PC-3 (cell line): ENCODE data around the gene CALB2. TPM values are rescaled to one million over a fixed set of nuclear protein-coding genes. Genes with fewer than 3 reads are reported as not detected.

Experiments
- ATAC-seq: fragments of 200-7000 bp; cut with Tn5 transposase; 2 replicates; pipeline ENCODE4 v1.9.1; 2020; ENCODE audit warnings: mild to moderate bottlenecking, moderate library complexity
- BruUV-seq: library from RNA; stranded (reverse); fragments of 400-500 nt; replicated peaks from 2 replicates; lab custom pipeline; 2021; lab: Mats Ljungman, UMichigan
- CTCF ChIA-PET: fragments of 300-600 bp; sonication (Branson Sonifier 250); formaldehyde crosslinking; loops from one replicate; lab custom pipeline; 2022; ENCODE audit warnings: antibody characterized with exemption; lab: Charles Lee
- POLR2A ChIA-PET: fragments of 300-600 bp; sonication (Branson Sonifier 250); formaldehyde crosslinking; loops from one replicate; lab custom pipeline; 2022; ENCODE audit warnings: antibody characterized with exemption; ENCODE audit not compliant: unreplicated experiment; lab: Charles Lee
- DNase-seq: peaks from one replicate; pipeline ENCODE4 v3.0.0-alpha.2; 2015
- H2AFZ ChIP-seq: fragments of 300-600 bp; sonication (generic); 2 replicates; pipeline ENCODE4 v1.6.0; 2016; ENCODE audit warnings: antibody characterized with exemption, low read length
- H3F3A ChIP-seq: fragments of 300-600 bp; sonication (generic); one replicate; pipeline ENCODE4 v1.6.0; 2017; ENCODE audit warnings: antibody characterized with exemption, low read length, control low read depth, mild to moderate bottlenecking; ENCODE audit not compliant: unreplicated experiment
- H3K27ac ChIP-seq: fragments of 300-600 bp; sonication (generic); 2 replicates; pipeline ENCODE4 v1.5.1; 2016; ENCODE audit warnings: mild to moderate bottlenecking, low read length
- H3K27me3 ChIP-seq: fragments of 300-600 bp; sonication (generic); 2 replicates; pipeline ENCODE4 v1.6.1; 2016; ENCODE audit warnings: low read length, mixed read lengths
- H3K36me3 ChIP-seq: fragments of 300-600 bp; sonication (generic); 2 replicates; pipeline ENCODE4 v1.6.1; 2016; ENCODE audit warnings: low read depth, mixed run types, low read length, mixed read lengths
- H3K4me1 ChIP-seq: fragments of 300-600 bp; sonication (generic); 2 replicates; pipeline ENCODE4 v1.5.1; 2016; ENCODE audit warnings: low read length; ENCODE audit not compliant: insufficient read depth
- H3K4me2 ChIP-seq: fragments of 300-600 bp; sonication (generic); 2 replicates; pipeline ENCODE4 v1.6.0; 2016; ENCODE audit warnings: low read length
- H3K4me3 ChIP-seq: fragments of 300-600 bp; sonication (generic); 2 replicates; pipeline ENCODE4 v1.5.1; 2016; ENCODE audit warnings: mild to moderate bottlenecking, low read length, mixed read lengths
- H3K79me2 ChIP-seq: fragments of 300-600 bp; sonication (generic); 2 replicates; pipeline ENCODE4 v1.6.1; 2017; ENCODE audit warnings: low read length, mixed read lengths
- H3K9ac ChIP-seq: fragments of 300-600 bp; sonication (generic); 2 replicates; pipeline ENCODE4 v1.6.0; 2016; ENCODE audit warnings: mild to moderate bottlenecking, low read length
- H3K9me2 ChIP-seq: fragments of 300-600 bp; sonication (generic); replicated peaks from 2 replicates; pipeline ENCODE4 v1.6.1; 2016; ENCODE audit warnings: mixed run types, low read length, mixed read lengths
- H3K9me3 ChIP-seq: fragments of 300-600 bp; sonication (generic); 2 replicates; pipeline ENCODE4 v1.6.1; 2016; ENCODE audit warnings: low read length, mixed read lengths
- H4K20me1 ChIP-seq: fragments of 300-600 bp; sonication (generic); 2 replicates; pipeline ENCODE4 v1.6.1; 2016; ENCODE audit warnings: low read length, mixed read lengths
- CTCF ChIP-seq: fragments of 300-600 bp; sonication (generic); conservative IDR thresholded peaks from 2 replicates; pipeline ENCODE4 v1.5.1; 2017; ENCODE audit warnings: antibody characterized with exemption, low read depth, mild to moderate bottlenecking, low read length
- EZH2 ChIP-seq: fragments of 300-600 bp; sonication (generic); IDR thresholded peaks from one replicate; pipeline ENCODE4 v1.6.1; 2017; ENCODE audit warnings: antibody characterized with exemption, mild to moderate bottlenecking, low read length; ENCODE audit not compliant: unreplicated experiment
- EZH2phosphoT487 ChIP-seq: fragments of 300-600 bp; sonication (generic); IDR thresholded peaks from 2 replicates; pipeline ENCODE4 v1.6.1; 2018; ENCODE audit warnings: mild to moderate bottlenecking, antibody characterized with exemption, low read length, borderline replicate concordance
- intact Hi-C: fragments of 100-400 bp; cut with micrococcal nuclease; formaldehyde crosslinking; loops from 2 replicates; pipeline ENCODE4 v1.9.0; 2023
- total RNA-seq: library from RNA; depleted of rRNA; stranded (reverse); fragments of >200 nt; gene quantifications from 2 replicates; pipeline ENCODE4 v1.2.3, GENCODE V29; 2014

Gene CALB2
- total RNA-seq, 1 experiment from 2014 or later, result 0.47 TPM

DNA sequence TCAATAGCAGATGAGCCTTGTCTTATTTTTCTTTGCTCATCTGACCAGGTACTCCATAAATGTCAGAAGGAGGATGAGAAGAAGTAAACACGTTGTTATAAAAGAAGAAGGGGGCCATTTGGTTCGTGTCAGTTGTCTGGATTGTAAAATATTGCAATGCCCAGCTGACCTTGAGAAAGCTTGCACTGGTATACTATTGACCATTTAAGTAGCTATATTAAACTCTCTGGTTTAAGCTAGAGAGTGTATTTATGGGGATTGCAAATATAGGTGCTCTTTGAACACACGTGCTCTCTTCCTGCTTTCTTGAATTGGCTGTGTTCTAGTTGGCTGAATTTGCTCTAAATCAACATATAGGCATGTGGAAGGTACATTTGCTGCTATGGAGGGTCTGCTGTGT lies 43.3 kb upstream of the CALB2 start:
- H3K4me3 ChIP-seq, result no peak overlapping the region
- ChIA-PET POLR2A (no interaction called here), CTCF (no interaction called here)
- no peaks in the 10 kb centered on the region for H3K9me2 ChIP-seq
- DNase-seq, result no peak
- TF ChIP-seq EZH2 (no peak), EZH2phosphoT487 (no peak), CTCF (no peak)
- H3K4me1 ChIP-seq, result no peaks in the 10 kb centered on the region
- H3K79me2 ChIP-seq, result no peaks in the 10 kb centered on the region
- peaks cover 4% of the 10 kb centered on the region; the same call in 1 of the 2 replicates for H3K27me3 ChIP-seq
- H4K20me1 ChIP-seq, result no peaks in the 10 kb centered on the region
- H3K27ac ChIP-seq, result no peak overlapping the region
- intact Hi-C loops, result no loop called here
- H3K9ac ChIP-seq, result no peak overlapping the region
- no TSS peak for BruUV-seq
- no peaks in the 10 kb centered on the region; the same call in 1 of the 2 replicates for H3K36me3 ChIP-seq
- H3K9me3 ChIP-seq, result no peaks in the 10 kb centered on the region
- H2AFZ ChIP-seq, result no peak overlapping the region
- H3F3A ChIP-seq, result no peaks in the 10 kb centered on the region
- no peak overlapping the region for H3K4me2 ChIP-seq
- ATAC-seq, result no peak

GRCh38 chr16:71319999-71320398 lies 38.5 kb upstream of the CALB2 start:
- BruUV-seq, result no TSS peak
- Histone ChIP-seq H3K4me2 (no peak overlapping the region), H2AFZ (no peak overlapping the region), H3K9me3 (no peaks in the 10 kb centered on the region), H3K27ac (no peak overlapping the region), H3K36me3 (no peaks in the 10 kb centered on the region), H3K79me2 (no peaks in the 10 kb centered on the region), H3K4me3 (no peak overlapping the region), H3K4me1 (no peaks in the 10 kb centered on the region), H3K9ac (no peak overlapping the region), H3K9me2 (no peaks in the 10 kb centered on the region), H3K27me3 (peaks cover 25% of the 10 kb centered on the region), H3F3A (no peaks in the 10 kb centered on the region), H4K20me1 (no peaks in the 10 kb centered on the region)
- DNase-seq (no peak), ATAC-seq (no peak)
- intact Hi-C loops, result no loop called here
- ChIA-PET POLR2A (no interaction called here), CTCF (no interaction called here)
- TF ChIP-seq EZH2, result no peak

GRCh38 chr16:71327720-71328119 lies 30.8 kb upstream of the CALB2 start:
- BruUV-seq, result no TSS peak
- POLR2A ChIA-PET, result no interaction called here
- no peak overlapping the region for H3K27ac ChIP-seq

More at GRCh38 chr16:71327720-71328119, 30.8 kb upstream of the CALB2 start:
- no peak for ATAC-seq
- Histone ChIP-seq H3K27me3 (peaks cover 5% of the 10 kb centered on the region), H4K20me1 (no peaks in the 10 kb centered on the region), H3K9me3 (no peaks in the 10 kb centered on the region), H3K4me3 (no peak overlapping the region), H3K36me3 (no peaks in the 10 kb centered on the region), H3F3A (no peaks in the 10 kb centered on the region), H3K4me2 (no peak overlapping the region), H3K9ac (no peak overlapping the region), H3K79me2 (no peaks in the 10 kb centered on the region), H2AFZ (no peak overlapping the region), H3K9me2 (no peaks in the 10 kb centered on the region), H3K4me1 (no peaks in the 10 kb centered on the region)
- CTCF ChIA-PET, result no interaction called here
- intact Hi-C loops, result no loop called here
- TF ChIP-seq EZH2, result no peak
- no peak for TF ChIP-seq CTCF
- TF ChIP-seq EZH2phosphoT487, result no peak
- DNase-seq, result no peak
